Muscle of back (tissue), 11 donors: ENCODE measurements around the gene GNAQ. TPM values are rescaled to one million over a fixed set of nuclear protein-coding genes. Genes with fewer than 3 reads are reported as not detected.

Experiments
- DNase-seq, 3 donors: peaks; one replicate each; pipeline versions ENCODE4 v3.0.0 to v3.0.0-alpha.2; 2013
- polyA plus RNA-seq, 10 donors: library from polyadenylated mRNA; unstranded; fragments of 120-200 nt; gene quantifications; one replicate each; pipeline ENCODE4 v1.2.1, GENCODE V29; 2013; ENCODE audit not compliant: insufficient read length in 10 of 10

The GNAQ gene
- polyA plus RNA-seq, 10 donors, result 24.6 to 35.5 (median 30.5) TPM

DNA sequence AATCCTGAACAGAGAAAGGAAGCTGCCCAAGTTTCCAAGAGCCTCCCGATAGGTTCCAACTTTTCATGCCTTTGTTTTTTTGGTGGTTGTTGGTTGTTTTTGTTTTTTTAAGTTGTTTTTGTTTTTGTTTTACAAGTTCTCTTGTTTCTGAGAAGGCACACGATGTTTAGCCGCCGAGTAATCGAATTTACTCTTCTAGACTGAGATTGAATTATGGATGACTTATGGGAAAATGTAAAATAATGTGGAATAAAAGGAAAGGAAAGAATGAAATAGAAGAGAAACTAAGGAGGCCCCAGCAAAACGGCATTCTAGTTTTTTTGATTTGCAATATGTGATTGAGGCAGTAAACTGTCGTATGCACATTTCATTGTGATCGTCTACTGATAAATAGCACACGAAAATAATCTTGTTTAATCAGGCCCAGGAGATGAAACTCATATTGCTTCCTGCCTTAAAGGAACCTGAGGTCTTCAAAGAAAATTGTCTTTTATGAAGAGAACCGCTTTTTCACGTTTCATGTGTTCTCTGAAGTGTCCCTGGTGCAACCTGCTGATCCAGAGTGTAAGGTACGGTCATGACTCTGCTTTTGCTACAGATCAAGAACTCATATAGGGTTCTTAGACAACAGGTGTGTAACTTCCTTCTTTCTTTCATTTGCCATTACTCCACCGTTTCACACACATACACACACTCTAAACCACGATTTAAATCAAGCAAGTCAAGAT, 1.3 kb upstream of the GNAQ start:
- no peak for DNase-seq

DNA sequence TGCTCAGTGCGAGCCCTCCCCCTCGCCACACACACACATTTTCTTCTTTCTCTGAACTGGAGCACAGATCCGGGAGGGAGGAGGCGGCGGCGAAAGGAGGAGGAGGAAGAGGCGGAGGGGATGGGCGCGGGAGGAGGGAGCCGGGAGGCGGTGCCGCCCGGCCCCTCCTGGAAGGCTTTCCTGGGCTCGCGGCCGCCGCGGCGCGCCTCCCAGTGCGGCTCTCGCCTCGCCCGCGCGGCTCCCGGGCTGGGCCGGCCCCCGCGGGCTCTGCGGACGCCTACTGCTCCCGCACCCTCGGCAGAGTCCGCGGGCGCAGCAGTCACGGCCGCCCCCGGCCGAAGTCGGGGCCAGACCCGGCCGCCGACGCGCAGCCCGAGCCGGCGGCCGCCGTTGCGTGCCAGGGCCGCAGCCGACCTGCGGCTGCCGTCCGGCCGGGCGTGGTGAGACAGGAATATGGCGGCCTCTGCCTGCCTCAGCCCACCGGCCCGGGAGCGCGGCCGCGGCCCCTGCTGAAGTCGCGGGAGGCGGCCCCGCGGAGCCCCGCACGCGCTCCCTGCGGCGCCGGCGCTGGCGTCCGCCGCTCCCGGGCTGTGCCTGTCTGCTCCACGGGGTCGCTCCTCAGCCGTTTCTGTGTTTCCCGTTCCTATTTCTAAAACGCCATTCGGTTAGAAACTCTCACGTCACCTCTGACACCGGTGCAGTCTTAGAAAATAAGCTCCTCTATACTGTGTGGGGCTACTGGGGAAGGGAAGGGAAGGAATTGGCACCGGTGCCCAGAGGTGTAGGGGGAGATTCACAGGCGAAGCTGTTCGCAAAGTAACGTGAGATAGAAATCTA, 500 bp upstream of the GNAQ start:
- DNase-seq, result peak; percentile 95 to 97 (median 96)

DNA sequence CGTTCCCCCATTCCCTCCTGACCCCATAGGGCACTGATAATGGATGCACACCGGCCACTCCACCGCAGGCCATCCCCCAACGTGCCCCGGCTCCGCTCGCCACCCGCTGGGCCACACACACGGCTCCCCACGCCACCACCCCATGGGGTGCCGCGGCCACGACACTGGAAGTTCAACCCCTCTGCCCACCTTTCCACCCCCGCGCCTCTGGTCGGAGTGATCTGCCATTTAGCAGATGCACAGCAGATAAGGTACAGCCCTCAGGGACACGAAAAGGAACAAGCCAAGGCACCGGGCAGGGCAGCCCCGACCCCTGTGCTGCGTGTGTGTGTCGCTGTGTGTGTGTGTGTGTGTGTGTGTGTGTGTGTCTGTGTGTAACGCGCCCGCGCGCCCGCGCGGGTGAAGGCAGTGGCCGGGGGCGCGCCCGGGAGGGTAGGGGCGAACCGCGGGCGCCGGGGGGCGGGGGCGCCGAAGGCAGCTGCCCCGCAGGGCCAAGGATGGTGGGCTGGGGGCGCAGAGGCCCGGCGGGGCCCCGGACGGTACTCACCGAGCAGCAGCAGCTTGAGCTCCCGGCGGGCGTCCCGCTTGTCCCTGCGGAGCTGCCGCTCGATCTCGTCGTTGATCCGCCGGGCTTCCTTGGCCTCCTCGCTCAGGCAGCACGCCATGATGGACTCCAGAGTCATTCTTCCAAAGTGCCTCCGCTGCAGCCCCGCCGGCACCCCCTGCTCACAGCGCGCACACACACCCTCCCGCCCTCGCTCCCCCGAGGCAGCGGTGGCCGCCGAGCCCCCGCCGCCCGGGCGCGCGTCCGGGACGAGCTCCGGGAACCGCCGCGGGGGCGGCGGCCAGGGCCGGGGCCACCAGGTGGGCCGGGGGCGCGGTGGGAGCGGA, 813 bp downstream of the GNAQ start:
- DNase-seq, result peak; percentile 44 to 80 (median 67)

GRCh38 chr9:78030296-78030552, 1.4 kb downstream of the GNAQ start:
- peak in 1 of 3 donors; percentile 38 for DNase-seq

DNA sequence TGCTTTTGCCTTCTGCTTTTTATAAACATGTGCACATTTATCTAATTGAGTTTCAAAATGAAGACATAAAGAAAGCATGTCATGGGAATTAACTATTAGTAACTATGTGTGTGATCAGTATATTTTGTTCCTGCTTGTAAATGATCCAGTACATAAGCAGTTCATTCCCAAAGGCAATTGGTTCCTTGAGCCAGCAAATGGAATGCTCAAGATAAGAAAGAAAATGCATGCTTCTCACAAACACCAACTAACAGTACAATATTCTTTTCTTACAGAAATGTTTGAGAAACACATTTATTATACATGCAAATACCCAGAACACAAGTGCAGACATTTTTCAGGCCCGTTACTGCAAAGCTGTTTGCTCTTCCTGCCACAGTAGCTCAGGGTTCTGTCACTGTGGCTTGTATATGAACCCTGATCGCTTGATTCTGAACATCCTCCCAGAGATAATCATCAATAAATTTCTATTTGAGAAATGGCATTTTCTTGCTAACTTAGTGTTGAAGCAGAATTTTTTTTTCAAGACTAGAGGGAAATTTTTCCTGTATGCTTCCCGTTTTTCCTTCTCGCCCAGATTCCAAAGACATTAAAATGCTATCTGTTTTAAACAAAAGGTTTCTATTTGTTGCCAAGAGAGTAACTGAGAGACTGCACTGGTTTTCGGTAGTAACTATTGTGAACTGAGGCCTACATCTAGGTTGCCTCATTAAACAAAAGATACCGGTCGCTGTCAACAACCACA, 1.9 kb downstream of the GNAQ start:
- DNase-seq, result peak in 2 of 3 donors; percentile 26 to 62

DNA sequence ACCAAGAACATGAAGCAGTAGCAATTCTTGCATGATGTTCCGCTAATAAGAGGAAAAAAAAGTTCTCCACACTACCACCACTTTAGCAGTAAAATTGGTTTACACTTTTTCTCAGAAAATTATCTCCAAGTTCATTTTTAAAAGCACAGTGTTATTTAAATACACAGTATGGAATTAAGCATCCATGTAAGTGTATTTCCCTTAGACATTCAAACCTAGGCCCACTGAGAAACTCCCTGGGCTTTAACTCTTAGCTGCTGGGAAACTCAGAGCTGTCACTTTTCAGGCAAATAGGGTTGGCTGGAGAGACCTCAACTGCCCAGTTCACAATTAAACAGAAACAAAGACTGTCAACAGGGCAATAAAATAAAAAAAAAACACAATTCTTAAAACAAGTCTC, 2.7 kb downstream of the GNAQ start:
- no peak for DNase-seq

DNA sequence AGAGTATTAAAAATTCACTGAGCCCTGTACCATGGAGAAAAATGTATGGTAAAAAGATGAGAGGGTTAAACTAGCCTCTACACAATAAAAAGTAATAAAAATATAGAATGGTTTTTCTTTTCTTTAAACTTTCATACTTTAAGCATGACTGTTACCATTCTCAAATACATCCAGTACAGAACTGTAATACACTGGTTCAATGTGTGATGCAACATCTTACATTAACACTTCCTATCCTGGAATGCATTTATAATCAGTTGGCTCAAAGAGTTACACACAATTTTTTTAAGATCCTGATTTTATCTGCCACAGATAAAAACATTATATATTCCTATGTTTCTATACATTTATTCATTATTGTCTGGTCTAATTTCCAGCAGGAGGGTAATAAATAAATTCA, 4.7 kb downstream of the GNAQ start:
- no peak for DNase-seq

DNA sequence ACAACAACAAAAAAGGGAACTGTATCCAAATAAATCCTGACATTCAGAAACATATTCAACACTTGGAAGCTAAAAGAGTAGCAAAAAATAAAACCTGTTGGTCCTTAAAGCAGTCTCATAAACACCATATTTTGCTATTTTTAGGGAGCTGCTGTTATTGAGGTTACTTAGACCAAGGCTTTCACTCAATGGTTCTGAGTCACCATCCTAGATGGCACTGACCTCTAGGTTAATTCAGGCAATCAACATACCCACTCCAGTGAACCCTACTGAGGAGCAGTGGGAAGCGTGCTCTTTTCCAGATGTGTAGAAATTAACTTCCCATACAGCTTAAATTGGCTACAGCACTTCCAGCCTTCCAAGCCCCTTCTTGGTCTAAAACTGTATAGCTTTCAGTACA, 5.2 kb downstream of the GNAQ start:
- no peak for DNase-seq

DNA sequence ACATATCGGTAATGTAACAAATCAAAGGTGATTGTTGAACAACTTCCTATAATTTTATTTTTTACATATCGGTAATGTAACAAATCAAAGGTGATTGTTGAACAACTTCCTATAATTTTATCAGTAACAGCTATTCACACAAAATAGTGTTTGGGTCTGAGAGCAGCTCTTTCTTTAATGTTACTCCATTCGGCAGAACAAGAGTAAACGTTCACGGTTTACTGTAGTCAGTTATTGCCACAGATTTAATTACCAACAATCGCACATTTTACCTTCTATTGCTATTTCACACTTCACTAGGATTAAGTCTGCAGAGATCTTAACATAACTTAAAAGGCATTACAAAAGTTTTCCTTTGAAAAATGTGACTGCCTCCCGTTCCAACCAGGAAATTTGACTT, 6.4 kb downstream of the GNAQ start:
- DNase-seq, result no peak

DNA sequence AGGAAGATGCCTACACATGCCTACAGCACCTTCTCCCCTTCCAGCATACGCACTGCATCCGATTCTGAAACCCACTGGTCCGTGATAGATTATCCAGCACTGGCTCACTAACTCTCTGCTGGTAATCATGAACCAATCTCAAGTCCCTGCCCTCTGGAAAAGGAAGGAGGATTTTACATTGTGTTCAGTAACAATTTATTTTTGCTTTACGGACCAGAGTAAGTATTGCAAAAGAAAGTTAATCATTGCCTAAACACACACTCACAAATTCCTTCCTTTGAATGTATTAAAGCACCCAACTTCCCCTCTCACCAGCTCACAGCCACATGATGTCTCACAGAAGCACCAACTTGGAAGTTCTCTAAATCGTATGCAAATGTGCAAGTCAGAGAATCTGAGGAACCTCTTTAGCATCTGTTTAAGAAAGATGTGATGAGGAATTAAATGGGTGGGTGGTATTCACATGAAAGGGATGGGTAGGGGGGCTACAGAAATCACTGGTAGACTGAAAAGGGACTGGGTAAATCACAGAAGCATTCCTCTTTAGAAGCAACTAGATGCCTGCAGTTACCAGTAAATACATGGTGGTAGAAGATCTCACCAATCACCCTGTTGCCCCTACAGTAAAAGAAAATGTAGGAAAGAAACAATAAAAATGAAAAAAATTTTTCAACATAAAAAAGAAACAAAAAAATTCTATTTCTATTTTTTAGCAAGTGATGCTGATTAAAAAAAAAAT, 8.4 kb downstream of the GNAQ start:
- peak in 1 of 3 donors; percentile 36 for DNase-seq

DNA sequence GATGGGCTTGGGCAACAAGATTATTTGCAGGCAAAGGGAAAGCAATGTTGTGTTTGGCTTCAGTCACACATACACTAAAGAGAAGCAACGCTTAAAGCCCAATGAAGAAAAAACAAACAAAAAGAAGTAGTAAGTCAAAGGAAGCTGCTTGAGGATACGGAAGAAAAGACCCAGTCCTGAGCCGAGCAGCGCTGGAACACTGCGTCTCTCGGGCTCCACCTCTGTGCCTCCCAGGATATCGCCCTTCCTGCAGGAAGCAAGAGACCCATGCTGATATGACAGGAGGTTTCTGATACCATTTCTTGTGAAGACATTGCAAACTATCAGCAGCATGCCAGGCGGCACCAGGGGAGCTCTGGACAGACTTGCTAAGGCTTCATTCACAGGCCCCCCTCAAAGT, 9.9 kb downstream of the GNAQ start:
- no peak for DNase-seq

- no peak for DNase-seq
These were observed 14.4 kb downstream of the GNAQ start for GRCh38 chr9:78017190-78017693.

GRCh38 chr9:78015241-78015640, 16.4 kb downstream of the GNAQ start:
- no peak for DNase-seq

- DNase-seq, result no peak
These were observed 16.8 kb downstream of the GNAQ start for GRCh38 chr9:78014776-78015175.

DNA sequence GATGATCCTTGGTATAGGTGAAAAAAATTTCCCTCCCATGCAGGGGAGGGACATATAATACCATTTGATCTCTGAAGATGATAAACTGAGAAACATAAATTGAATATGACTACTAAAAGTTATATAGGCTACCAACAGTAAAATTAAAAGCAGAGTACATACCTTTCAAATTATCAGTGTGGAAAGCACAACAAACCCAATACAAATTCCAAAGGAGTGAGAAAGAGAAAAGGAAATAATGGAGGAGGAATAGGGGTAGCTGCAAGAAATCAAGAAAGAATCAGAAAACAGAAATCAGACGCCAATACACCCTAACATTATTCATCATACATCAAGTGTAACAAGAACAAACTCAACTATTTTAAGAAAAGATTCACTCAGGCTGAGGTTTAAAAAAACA, 17.7 kb downstream of the GNAQ start:
- DNase-seq, result no peak

- peak in 1 of 3 donors; percentile 29 for DNase-seq
These were observed 20.6 kb downstream of the GNAQ start for GRCh38 chr9:78011049-78011448.

DNA sequence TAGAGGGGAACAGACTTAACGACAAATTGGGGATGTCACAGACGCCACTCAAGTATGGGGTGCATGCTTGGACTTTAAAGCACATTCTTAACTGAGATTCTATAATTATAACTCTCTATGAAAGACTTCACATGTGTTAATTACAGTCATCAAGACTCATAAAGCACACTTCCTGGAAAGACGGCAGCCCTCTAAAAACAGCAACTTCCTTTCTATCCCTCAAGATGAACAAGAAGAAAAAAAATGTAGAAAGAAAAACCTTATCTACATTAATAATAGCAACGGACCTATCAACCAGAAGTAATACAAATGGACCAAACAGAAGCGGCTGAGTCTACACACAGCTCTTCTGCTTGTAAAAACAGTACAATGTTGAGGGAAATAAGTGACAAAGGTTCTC, 21.2 kb downstream of the GNAQ start:
- DNase-seq, result no peak

GRCh38 chr9:78009186-78009585, 22.4 kb downstream of the GNAQ start:
- no peak for DNase-seq

- no peak for DNase-seq
These were observed 24.9 kb downstream of the GNAQ start for GRCh38 chr9:78006734-78007133.

GRCh38 chr9:78005231-78006002, 26.2 kb downstream of the GNAQ start:
- DNase-seq, result no peak
